ENCODE data around the gene OSBPL6.

DNA sequence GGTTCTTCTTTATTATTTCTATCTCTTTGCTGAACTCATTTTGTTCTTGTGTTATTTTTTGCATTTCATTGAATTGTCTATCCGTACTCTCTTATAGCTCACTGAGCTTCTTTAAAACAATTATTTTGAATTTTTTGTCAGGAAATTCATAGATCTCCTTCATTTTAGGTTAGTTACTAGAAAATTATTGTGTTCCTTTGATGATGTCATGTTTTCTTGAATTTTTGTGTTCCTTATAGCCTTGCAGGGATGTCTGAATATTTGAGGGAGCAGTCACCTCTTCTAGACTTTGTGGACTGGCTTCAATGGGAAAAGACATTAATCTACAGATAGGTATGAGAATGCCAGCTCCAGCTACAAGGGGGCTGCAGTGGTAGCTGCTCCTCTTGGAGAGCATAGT lies 20.7 kb upstream of the OSBPL6 start:
- TF ChIP-seq, protein P1, sequence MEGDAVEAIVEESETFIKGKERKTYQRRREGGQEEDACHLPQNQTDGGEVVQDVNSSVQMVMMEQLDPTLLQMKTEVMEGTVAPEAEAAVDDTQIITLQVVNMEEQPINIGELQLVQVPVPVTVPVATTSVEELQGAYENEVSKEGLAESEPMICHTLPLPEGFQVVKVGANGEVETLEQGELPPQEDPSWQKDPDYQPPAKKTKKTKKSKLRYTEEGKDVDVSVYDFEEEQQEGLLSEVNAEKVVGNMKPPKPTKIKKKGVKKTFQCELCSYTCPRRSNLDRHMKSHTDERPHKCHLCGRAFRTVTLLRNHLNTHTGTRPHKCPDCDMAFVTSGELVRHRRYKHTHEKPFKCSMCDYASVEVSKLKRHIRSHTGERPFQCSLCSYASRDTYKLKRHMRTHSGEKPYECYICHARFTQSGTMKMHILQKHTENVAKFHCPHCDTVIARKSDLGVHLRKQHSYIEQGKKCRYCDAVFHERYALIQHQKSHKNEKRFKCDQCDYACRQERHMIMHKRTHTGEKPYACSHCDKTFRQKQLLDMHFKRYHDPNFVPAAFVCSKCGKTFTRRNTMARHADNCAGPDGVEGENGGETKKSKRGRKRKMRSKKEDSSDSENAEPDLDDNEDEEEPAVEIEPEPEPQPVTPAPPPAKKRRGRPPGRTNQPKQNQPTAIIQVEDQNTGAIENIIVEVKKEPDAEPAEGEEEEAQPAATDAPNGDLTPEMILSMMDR (IDR thresholded peaks at IDR 0.05), result no peak
- TF ChIP-seq EP300 (IDR thresholded peaks at IDR 0.05), result no peak
- TF ChIP-seq POLR2A (IDR thresholded peaks at IDR 0.05), result no peak
- TF ChIP-seq POLR2AphosphoS5 (IDR thresholded peaks at IDR 0.05), result no peak

Measured in sigmoid colon (tissue), 4 donors.